RWPE1 (cell line): ENCODE measurements around the gene AP4M1.

Source experiments
- CTCF ChIA-PET: fragments of 350-600 bp; sonication (Branson Sonifier 250); formaldehyde crosslinking; extraction: SDS; loops from one replicate; lab custom pipeline; 2021; lab: Yijun Ruan, JAX
- POLR2A ChIA-PET: fragments of 400-600 bp; formaldehyde crosslinking; extraction: SDS; loops from one replicate; lab custom pipeline; 2020; ENCODE audit warnings: antibody characterized with exemption; ENCODE audit not compliant: low non-redundant PET; lab: Yijun Ruan, JAX
- DNase-seq: peaks from one replicate; pipeline ENCODE4 v3.0.0; 2012; ENCODE audit warnings: low spot score
- H3K27ac ChIP-seq: fragments of 450-650 bp; 2 replicates; pipeline ENCODE4 v1.5.1; 2017
- TF ChIP-seq, protein P1 (sequence below): fragments of 450-650 bp; conservative IDR thresholded peaks from 2 replicates; pipeline ENCODE4 v1.5.1; 2017; ENCODE audit warnings: low read depth, mild to moderate bottlenecking

The AP4M1 gene

GRCh38 chr7:100072462-100072861 is 29.0 kb upstream of the AP4M1 start:
- CTCF ChIA-PET: no interaction called here
- no peak for DNase-seq
- no peak overlapping the region for H3K27ac ChIP-seq
- POLR2A ChIA-PET: no interaction called here
- TF ChIP-seq, protein P1, sequence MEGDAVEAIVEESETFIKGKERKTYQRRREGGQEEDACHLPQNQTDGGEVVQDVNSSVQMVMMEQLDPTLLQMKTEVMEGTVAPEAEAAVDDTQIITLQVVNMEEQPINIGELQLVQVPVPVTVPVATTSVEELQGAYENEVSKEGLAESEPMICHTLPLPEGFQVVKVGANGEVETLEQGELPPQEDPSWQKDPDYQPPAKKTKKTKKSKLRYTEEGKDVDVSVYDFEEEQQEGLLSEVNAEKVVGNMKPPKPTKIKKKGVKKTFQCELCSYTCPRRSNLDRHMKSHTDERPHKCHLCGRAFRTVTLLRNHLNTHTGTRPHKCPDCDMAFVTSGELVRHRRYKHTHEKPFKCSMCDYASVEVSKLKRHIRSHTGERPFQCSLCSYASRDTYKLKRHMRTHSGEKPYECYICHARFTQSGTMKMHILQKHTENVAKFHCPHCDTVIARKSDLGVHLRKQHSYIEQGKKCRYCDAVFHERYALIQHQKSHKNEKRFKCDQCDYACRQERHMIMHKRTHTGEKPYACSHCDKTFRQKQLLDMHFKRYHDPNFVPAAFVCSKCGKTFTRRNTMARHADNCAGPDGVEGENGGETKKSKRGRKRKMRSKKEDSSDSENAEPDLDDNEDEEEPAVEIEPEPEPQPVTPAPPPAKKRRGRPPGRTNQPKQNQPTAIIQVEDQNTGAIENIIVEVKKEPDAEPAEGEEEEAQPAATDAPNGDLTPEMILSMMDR: no peak

GRCh38 chr7:100074841-100075240 is 26.6 kb upstream of the AP4M1 start:
- no peak for DNase-seq
- ChIA-PET POLR2A (no interaction called here), CTCF (interaction anchor here (0.7 kb wide), 1 partner anchor 16 kb away, joined by 3 read pairs; no protein-coding TSS in a partner anchor)
- TF ChIP-seq, protein P1: no peak
- no peak overlapping the region for H3K27ac ChIP-seq

- TF ChIP-seq, protein P1: no peak
- CTCF ChIA-PET: no interaction called here
- POLR2A ChIA-PET: no interaction called here
- no peak for DNase-seq
- H3K27ac ChIP-seq: no peak overlapping the region
Observed at GRCh38 chr7:100075418-100075817, 26.0 kb upstream of the AP4M1 start.

GRCh38 chr7:100077205-100077604 is 24.2 kb upstream of the AP4M1 start:
- TF ChIP-seq, protein P1: no peak
- ChIA-PET POLR2A (no interaction called here), CTCF (interaction anchor here (0.6 kb wide), 1 partner anchor 81 kb away, joined by 4 read pairs; no protein-coding TSS in a partner anchor)

GRCh38 chr7:100079024-100079560 is 22.4 kb upstream of the AP4M1 start:
- DNase-seq: no peak
- POLR2A ChIA-PET: no interaction called here
- TF ChIP-seq, protein P1: no peak
- peak overlapping the region; percentile 14; the same call in 1 of the 2 replicates for H3K27ac ChIP-seq
- CTCF ChIA-PET: interaction anchor here (0.6 kb wide), 2 partner anchors 9 to 128 kb away, joined by 3 to 4 read pairs; no protein-coding TSS in a partner anchor

More at GRCh38 chr7:100077205-100077604, 24.2 kb upstream of the AP4M1 start:
- no peak overlapping the region for H3K27ac ChIP-seq
- no peak for DNase-seq

- H3K27ac ChIP-seq: peak overlapping the region; percentile 73
- TF ChIP-seq, protein P1: no peak
- no peak for DNase-seq
- ChIA-PET POLR2A (no interaction called here), CTCF (interaction anchor here (0.6 kb wide), 2 partner anchors 64 to 623 kb away, joined by 3 to 4 read pairs; no protein-coding TSS in a partner anchor)
Observed at GRCh38 chr7:100080907-100081534, 20.4 kb upstream of the AP4M1 start.
